Measurements from ENCODE around the gene GGCT. TPM values are rescaled to one million over a fixed set of nuclear protein-coding genes. Genes with fewer than 3 reads are reported as not detected.

Gene GGCT
- total and polyA plus RNA-seq, 8 donors = 2.9 to 56.5 (median 25.7) TPM; not detected in 1

DNA sequence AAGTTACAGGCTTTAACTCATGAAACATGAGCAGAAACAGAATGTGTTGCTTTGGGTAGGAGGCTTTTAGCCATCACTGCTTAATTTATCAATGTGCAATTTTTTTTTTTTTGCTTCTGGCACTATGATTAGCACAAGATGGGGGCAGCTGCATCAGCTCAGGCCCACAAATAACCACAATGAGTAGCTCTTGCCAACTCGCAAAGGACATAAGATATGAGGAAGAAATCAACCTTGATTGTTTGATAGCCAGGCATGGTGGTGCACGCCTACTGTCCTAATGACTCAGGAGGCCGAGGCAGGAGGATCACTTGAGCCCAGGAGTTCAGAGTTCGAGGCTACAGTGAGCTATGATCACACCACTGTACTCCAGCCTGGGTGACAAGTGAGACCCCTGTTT, 38.4 kb downstream of the GGCT start:
- H3K9me3 ChIP-seq = no peaks in the 10 kb centered on the region
- H3K4me3 ChIP-seq = no peak overlapping the region
- peak overlapping the region in 4 of 5 donors; percentile 75 to 91 (median 84) for H3K27ac ChIP-seq
- H3K27me3 ChIP-seq = no peaks in the 10 kb centered on the region
- DNase-seq = no peak
- TF ChIP-seq, protein P1, sequence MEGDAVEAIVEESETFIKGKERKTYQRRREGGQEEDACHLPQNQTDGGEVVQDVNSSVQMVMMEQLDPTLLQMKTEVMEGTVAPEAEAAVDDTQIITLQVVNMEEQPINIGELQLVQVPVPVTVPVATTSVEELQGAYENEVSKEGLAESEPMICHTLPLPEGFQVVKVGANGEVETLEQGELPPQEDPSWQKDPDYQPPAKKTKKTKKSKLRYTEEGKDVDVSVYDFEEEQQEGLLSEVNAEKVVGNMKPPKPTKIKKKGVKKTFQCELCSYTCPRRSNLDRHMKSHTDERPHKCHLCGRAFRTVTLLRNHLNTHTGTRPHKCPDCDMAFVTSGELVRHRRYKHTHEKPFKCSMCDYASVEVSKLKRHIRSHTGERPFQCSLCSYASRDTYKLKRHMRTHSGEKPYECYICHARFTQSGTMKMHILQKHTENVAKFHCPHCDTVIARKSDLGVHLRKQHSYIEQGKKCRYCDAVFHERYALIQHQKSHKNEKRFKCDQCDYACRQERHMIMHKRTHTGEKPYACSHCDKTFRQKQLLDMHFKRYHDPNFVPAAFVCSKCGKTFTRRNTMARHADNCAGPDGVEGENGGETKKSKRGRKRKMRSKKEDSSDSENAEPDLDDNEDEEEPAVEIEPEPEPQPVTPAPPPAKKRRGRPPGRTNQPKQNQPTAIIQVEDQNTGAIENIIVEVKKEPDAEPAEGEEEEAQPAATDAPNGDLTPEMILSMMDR (IDR thresholded peaks at IDR 0.05) = no peak
- TF ChIP-seq POLR2A (IDR thresholded peaks at IDR 0.05) (no peak), EP300 (IDR thresholded peaks at IDR 0.05) (no peak), POLR2AphosphoS5 (IDR thresholded peaks at IDR 0.05) (no peak)
- no peaks in the 10 kb centered on the region for H3K36me3 ChIP-seq
- 68 to 88% (median 80%) methylated on average over 4 of the region's 4 CpGs for WGBS, 5 donors
- intact Hi-C loops (cut with DNase I; ENCODE audit: low total_unique reads) = no loop called here
- H3K4me1 ChIP-seq = peaks cover 26 to 98% (median 53%) of the 10 kb centered on the region in 4 donors

DNA sequence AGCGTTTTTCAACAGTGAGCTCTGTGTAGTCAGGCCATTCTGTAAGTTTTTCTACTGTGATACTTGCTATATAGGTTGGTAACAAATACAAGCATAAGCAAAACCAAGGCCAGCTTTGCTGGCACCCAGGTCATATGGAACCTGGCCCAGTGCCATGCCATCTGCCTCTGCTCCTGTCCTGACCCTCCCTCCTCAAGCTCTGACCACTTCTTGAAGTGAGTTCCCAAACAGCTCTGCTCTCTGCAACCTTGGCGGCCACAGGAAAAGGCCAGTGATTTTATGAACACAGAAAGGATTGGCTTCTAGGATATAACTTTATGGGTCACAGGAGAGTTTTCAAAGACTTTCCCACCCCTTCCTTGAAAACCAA, 38.8 kb downstream of the GGCT start:
- Histone ChIP-seq H3K27me3 (no peaks in the 10 kb centered on the region), H3K9me3 (no peaks in the 10 kb centered on the region), H3K36me3 (no peaks in the 10 kb centered on the region), H3K27ac (peak overlapping the region in 4 of 5 donors; percentile 75 to 91 (median 84)), H3K4me3 (no peak overlapping the region), H3K4me1 (peaks cover 21 to 98% (median 48%) of the 10 kb centered on the region in 4 donors)
- TF ChIP-seq POLR2AphosphoS5 (IDR thresholded peaks at IDR 0.05) (no peak), EP300 (IDR thresholded peaks at IDR 0.05) (no peak), POLR2A (IDR thresholded peaks at IDR 0.05) (no peak)
- TF ChIP-seq, protein P1 (IDR thresholded peaks at IDR 0.05) = no peak
- DNase-seq = no peak
- intact Hi-C loops (cut with DNase I; ENCODE audit: low total_unique reads) = no loop called here
- WGBS, 5 donors = 75 to 90% (median 80%) methylated on average over 2 of the region's 2 CpGs

DNA sequence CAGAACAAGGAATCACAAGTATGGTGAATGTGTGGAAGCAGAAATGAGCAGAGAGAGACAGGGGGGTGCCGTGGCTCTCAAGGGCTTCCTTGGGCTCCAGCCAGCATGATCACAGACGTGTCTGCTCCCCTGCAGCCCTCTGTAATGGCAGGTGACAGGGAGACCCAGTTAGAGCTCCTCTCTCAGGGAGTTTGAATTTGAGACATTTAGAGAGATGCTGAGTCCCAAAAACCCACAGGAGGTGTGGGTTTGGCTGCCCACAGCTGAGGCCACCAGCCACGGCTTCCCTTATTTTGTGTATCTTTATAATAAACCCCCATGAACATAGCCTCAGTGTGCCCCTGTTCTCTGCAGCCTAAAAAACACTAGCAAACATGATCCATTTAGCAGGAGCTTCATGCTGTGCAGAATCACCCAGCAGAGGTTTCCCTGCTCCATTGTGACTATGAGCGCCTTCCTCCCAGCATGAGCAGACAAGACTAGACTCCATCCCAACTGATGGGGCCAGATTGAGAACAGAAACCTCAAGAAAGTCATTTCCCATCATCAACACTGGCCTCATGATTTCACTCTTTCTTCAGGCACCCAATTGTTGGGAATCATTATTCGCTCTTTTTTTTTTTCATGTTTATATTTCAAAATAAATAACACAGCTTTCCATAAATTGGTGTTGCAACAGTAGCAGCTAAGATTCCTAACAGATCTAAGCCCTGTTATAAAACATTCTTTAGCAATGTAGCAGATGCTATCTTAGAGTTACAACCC, 39.4 kb downstream of the GGCT start:
- no peaks in the 10 kb centered on the region for H3K36me3 ChIP-seq
- H3K4me1 ChIP-seq = peaks cover 16 to 98% (median 44%) of the 10 kb centered on the region in 4 donors
- no peak overlapping the region for H3K4me3 ChIP-seq
- no peaks in the 10 kb centered on the region for H3K27me3 ChIP-seq
- intact Hi-C loops (cut with DNase I; ENCODE audit: low total_unique reads) = no loop called here
- no peak for DNase-seq
- 66 to 87% (median 81%) methylated on average over 5 of the region's 5 CpGs for WGBS, 5 donors
- H3K27ac ChIP-seq = peak overlapping the region in 4 of 5 donors; percentile 75 to 91 (median 84)
- peak in 2 of 3 donors; percentile 52 to 83 for TF ChIP-seq POLR2AphosphoS5 (IDR thresholded peaks at IDR 0.05)
- TF ChIP-seq, protein P1 (IDR thresholded peaks at IDR 0.05) = no peak
- no peaks in the 10 kb centered on the region for H3K9me3 ChIP-seq

- WGBS, 5 donors = 59 to 81% (median 76%) methylated on average over 5 of the region's 5 CpGs
- Histone ChIP-seq H3K36me3 (no peaks in the 10 kb centered on the region), H3K4me1 (peaks cover 9 to 96% (median 41%) of the 10 kb centered on the region in 4 donors), H3K27me3 (no peaks in the 10 kb centered on the region), H3K9me3 (no peaks in the 10 kb centered on the region), H3K27ac (peak overlapping the region in 4 of 5 donors; percentile 75 to 91 (median 84)), H3K4me3 (no peak overlapping the region)
- no peak for DNase-seq
- intact Hi-C loops (cut with DNase I; ENCODE audit: low total_unique reads) = no loop called here
- no peak for TF ChIP-seq EP300 (IDR thresholded peaks at IDR 0.05)
- TF ChIP-seq POLR2A (IDR thresholded peaks at IDR 0.05) = no peak
- TF ChIP-seq, protein P1 (IDR thresholded peaks at IDR 0.05) = no peak
- TF ChIP-seq POLR2AphosphoS5 (IDR thresholded peaks at IDR 0.05) = no peak
Observed at GRCh38 chr7:30464231-30464671, 40.4 kb downstream of the GGCT start.

Data from stomach (tissue), 9 donors.